H1 (cell line): ENCODE measurements around the gene MAPRE2. TPM values are rescaled to one million over a fixed set of nuclear protein-coding genes. Genes with fewer than 3 reads are reported as not detected.

Source experiments
- CTCF ChIA-PET: fragments of 300-600 bp; sonication (Branson Sonifier 250); formaldehyde crosslinking; loops from one replicate; lab custom pipeline; 2021; ENCODE audit not compliant: partially characterized antibody; lab: Charles Lee
- POLR2A ChIA-PET: fragments of 300-600 bp; sonication (Branson Sonifier 250); formaldehyde crosslinking; loops from one replicate; lab custom pipeline; 2021; ENCODE audit warnings: inconsistent platforms; ENCODE audit not compliant: partially characterized antibody; lab: Charles Lee
- DNase-seq, 2 experiments: peaks; one replicate each; pipeline versions ENCODE4 v3.0.0 to v3.0.0-alpha.2; 2010 to 2022; ENCODE audit warnings: low spot score in 2 of 2, low read depth in 1 of 2, mixed read lengths in 1 of 2
- FAIRE-seq: peaks from 2 replicates; lab custom pipeline; 2011; peaks lifted over from hg19 to GRCh38; lab: Jason Lieb, UNC
- H2AFZ ChIP-seq: 2 replicates; pipeline ENCODE4 v1.8.1; 2012; ENCODE audit warnings: low read length, inconsistent platforms
- H2AK5ac ChIP-seq: 2 replicates; pipeline ENCODE4 v1.6.1; 2013; ENCODE audit warnings: low read depth, low read length
- H2BK120ac ChIP-seq: replicated peaks from 2 replicates; pipeline ENCODE3; 2013; ENCODE audit warnings: low read depth, low read length, inconsistent platforms
- H2BK12ac ChIP-seq: 2 replicates; pipeline ENCODE4 v1.6.1; 2013; ENCODE audit warnings: low read depth, low read length
- H2BK15ac ChIP-seq: 2 replicates; pipeline ENCODE4 v1.6.1; 2013; ENCODE audit warnings: low read length
- H2BK20ac ChIP-seq: 2 replicates; pipeline ENCODE4 v1.6.1; 2013; ENCODE audit warnings: low read length
- H2BK5ac ChIP-seq: 2 replicates; pipeline ENCODE4 v1.6.1; 2013; ENCODE audit warnings: low read depth, low read length
- H3K14ac ChIP-seq: 2 replicates; pipeline ENCODE4 v1.6.1; 2013; ENCODE audit warnings: inconsistent platforms; ENCODE audit not compliant: insufficient read length
- H3K18ac ChIP-seq: 2 replicates; pipeline ENCODE4 v1.6.1; 2013; ENCODE audit warnings: low read length; ENCODE audit errors: extremely low read depth
- H3K23ac ChIP-seq: 2 replicates; pipeline ENCODE4 v1.6.1; 2013; ENCODE audit warnings: inconsistent platforms; ENCODE audit not compliant: insufficient read length
- H3K23me2 ChIP-seq: 2 replicates; pipeline ENCODE4 v1.6.1; 2013; ENCODE audit warnings: low read depth, low read length
- H3K27ac ChIP-seq: 2 replicates; pipeline ENCODE4 v1.6.1; 2011; ENCODE audit warnings: low read depth, low read length, inconsistent platforms
- H3K27me3 ChIP-seq, 4 experiments: replicated peaks in 1 of 4; 1 replicate in 1 of 4; 2 replicates in 3 of 4; pipeline versions ENCODE4 v1.6.1 to v1.8.1; 2011 to 2013; ENCODE audit warnings: low read length in 3 of 4, mild to moderate bottlenecking in 3 of 4, inconsistent platforms in 2 of 4, mixed read lengths in 2 of 4, moderate library complexity in 1 of 4; ENCODE audit not compliant: control insufficient read depth in 3 of 4, insufficient read depth in 3 of 4; ENCODE audit errors: extremely low read depth in 1 of 4
- H3K36me3 ChIP-seq, 4 experiments: 2 replicates each; pipeline versions ENCODE4 v1.6.1 to v1.8.1; 2011 to 2013; ENCODE audit warnings: mild to moderate bottlenecking in 4 of 4, low read length in 3 of 4, moderate library complexity in 2 of 4, control low read depth in 1 of 4, inconsistent platforms in 1 of 4; ENCODE audit not compliant: insufficient read depth in 4 of 4, control insufficient read depth in 2 of 4
- H3K4ac ChIP-seq: replicated peaks from 2 replicates; pipeline ENCODE3; 2013; ENCODE audit warnings: low read length, low read depth, mixed read lengths, inconsistent platforms; ENCODE audit not compliant: insufficient read length
- H3K4me1 ChIP-seq, 4 experiments: replicated peaks in 1 of 4; 1 replicate in 1 of 4; 2 replicates in 3 of 4; pipeline versions ENCODE4 v1.6.1 to v1.8.1; 2011 to 2013; ENCODE audit warnings: low read length in 3 of 4, inconsistent platforms in 2 of 4, mixed read lengths in 1 of 4; ENCODE audit not compliant: insufficient read depth in 4 of 4, control insufficient read depth in 3 of 4
- H3K4me2 ChIP-seq, 2 experiments: 2 replicates each; pipeline versions ENCODE4 v1.6.1 to v1.8.1; 2011 to 2013; ENCODE audit warnings: low read depth in 2 of 2, low read length in 2 of 2, control low read depth in 1 of 2, inconsistent platforms in 1 of 2, mild to moderate bottlenecking in 1 of 2; ENCODE audit not compliant: insufficient read depth in 1 of 2
- H3K4me3 ChIP-seq, 4 experiments: fragments of 200-600, 300-600 bp in 1 of 4; sonication (generic), shearing (Covaris generic), sonication (Bioruptor Twin) in 1 of 4; 2 replicates each; pipeline versions ENCODE4 v1.5.1 to v1.8.1; 2011 to 2016; ENCODE audit warnings: low read length in 4 of 4, low read depth in 3 of 4, control low read depth in 2 of 4, inconsistent platforms in 2 of 4, mild to moderate bottlenecking in 2 of 4, mixed read lengths in 1 of 4, moderate library complexity in 1 of 4; ENCODE audit not compliant: insufficient read depth in 2 of 4; ENCODE audit errors: extremely low read depth in 1 of 4
- H3K56ac ChIP-seq: replicated peaks from 2 replicates; pipeline ENCODE3; 2013; ENCODE audit warnings: low read depth, mild to moderate bottlenecking, mixed read lengths, low read length, inconsistent platforms; ENCODE audit not compliant: insufficient read length
- H3K79me1 ChIP-seq: 2 replicates; pipeline ENCODE4 v1.6.1; 2013; ENCODE audit warnings: low read depth, low read length, control low read depth
- H3K79me2 ChIP-seq, 2 experiments: 2 replicates each; pipeline versions ENCODE4 v1.6.1 to v1.8.1; 2012 to 2013; ENCODE audit warnings: low read length in 2 of 2, mild to moderate bottlenecking in 2 of 2, inconsistent platforms in 1 of 2; ENCODE audit not compliant: insufficient read depth in 2 of 2, control insufficient read depth in 1 of 2
- H3K9ac ChIP-seq, 4 experiments: replicated peaks in 1 of 4; 1 replicate in 1 of 4; 2 replicates in 3 of 4; pipeline versions ENCODE4 v1.6.1 to v1.8.1; 2011 to 2013; ENCODE audit warnings: low read depth in 3 of 4, low read length in 3 of 4, control low read depth in 2 of 4, mild to moderate bottlenecking in 2 of 4, moderate library complexity in 2 of 4, inconsistent platforms in 1 of 4; ENCODE audit errors: extremely low read depth in 1 of 4
- H3K9me3 ChIP-seq, 2 experiments: 2 replicates each; pipeline versions ENCODE4 v1.6.1 to v1.8.1; 2012 to 2013; ENCODE audit warnings: mild to moderate bottlenecking in 2 of 2, moderate library complexity in 2 of 2, control low read depth in 1 of 2, inconsistent platforms in 1 of 2, low read depth in 1 of 2, low read length in 1 of 2, mixed read lengths in 1 of 2; ENCODE audit not compliant: insufficient read depth in 2 of 2
- H4K20me1 ChIP-seq, 2 experiments: replicated peaks in 1 of 2; 2 replicates each; pipeline versions ENCODE3 to v1.8.1; 2011 to 2013; ENCODE audit warnings: inconsistent platforms in 2 of 2, low read length in 2 of 2, mild to moderate bottlenecking in 1 of 2; ENCODE audit not compliant: insufficient read depth in 2 of 2, control insufficient read depth in 1 of 2
- H4K5ac ChIP-seq: 2 replicates; pipeline ENCODE4 v1.6.1; 2013; ENCODE audit warnings: low read length, low read depth, mixed read lengths, inconsistent platforms; ENCODE audit not compliant: insufficient read length
- H4K8ac ChIP-seq: 2 replicates; pipeline ENCODE4 v1.8.0; 2013; ENCODE audit warnings: mild to moderate bottlenecking, moderate library complexity, low read length, inconsistent platforms; ENCODE audit not compliant: insufficient read depth; ENCODE audit errors: extremely low read depth
- H4K91ac ChIP-seq: replicated peaks from 2 replicates; pipeline ENCODE3; 2013; ENCODE audit warnings: low read length, mixed read lengths, inconsistent platforms; ENCODE audit not compliant: insufficient read length
- ATF2 ChIP-seq: IDR thresholded peaks from 2 replicates; pipeline ENCODE4 v1.6.1; 2012; ENCODE audit warnings: low read length, inconsistent platforms
- BRCA1 ChIP-seq: IDR thresholded peaks from 2 replicates; pipeline ENCODE4 v1.6.1; 2012; ENCODE audit warnings: low read depth, low read length, improper control_type of control experiment
- CBX5 ChIP-seq: fragments of 300-800, 300-1000 bp; sonication (generic); IDR thresholded peaks from 2 replicates; pipeline ENCODE4 v1.7.1; 2016; ENCODE audit warnings: antibody characterized with exemption, low read length, low read depth
- GTF2F1 ChIP-seq: IDR thresholded peaks from 2 replicates; pipeline ENCODE4 v1.6.1; 2012; ENCODE audit warnings: low read depth, low read length, improper control_type of control experiment, borderline replicate concordance
- JUND ChIP-seq: IDR thresholded peaks from 2 replicates; pipeline ENCODE4 v1.6.1; 2011; ENCODE audit warnings: mild to moderate bottlenecking, improper control_type of control experiment, low read length
- NRF1 ChIP-seq: IDR thresholded peaks from 2 replicates; pipeline ENCODE4 v1.6.1; 2011; ENCODE audit warnings: mild to moderate bottlenecking, low read depth, low read length, improper control_type of control experiment
- POLR2AphosphoS5 ChIP-seq: IDR thresholded peaks from 2 replicates; pipeline ENCODE4 v1.6.1; 2011; ENCODE audit warnings: low read depth, low read length
- SP2 ChIP-seq: IDR thresholded peaks from 2 replicates; pipeline ENCODE4 v1.6.1; 2012; ENCODE audit warnings: mild to moderate bottlenecking, low read length, inconsistent platforms
- TAF1 ChIP-seq: IDR thresholded peaks from 2 replicates; pipeline ENCODE4 v1.6.1; 2011; ENCODE audit warnings: mild to moderate bottlenecking, low read depth, low read length
- TAF7 ChIP-seq: optimal IDR thresholded peaks from 2 replicates; pipeline ENCODE3; 2011; ENCODE audit warnings: low read depth, mild to moderate bottlenecking, inconsistent platforms, low read length, moderate library complexity, borderline replicate concordance
- WGBS, 2 experiments: shearing (Covaris generic) in 1 of 2; methylation state at CpG; one replicate each; pipeline versions ENCODE4 v1.1.6 to v1.1.7; 2013 to 2015; ENCODE audit warnings: low lambda C conversion rate in 2 of 2, mixed read lengths in 2 of 2, inconsistent platforms in 1 of 2, low coverage in 1 of 2, missing lambda C conversion rate in 1 of 2; ENCODE audit not compliant: insufficient replicate concordance in 2 of 2, insufficient coverage in 1 of 2, insufficient read length in 1 of 2; ENCODE audit errors: extremely low coverage in 1 of 2, missing lambda C conversion rate in 1 of 2; 5-methylcytosine and 5-hydroxymethylcytosine counted together
- polyA plus RNA-seq, 7 experiments: library from polyadenylated mRNA; depleted of rRNA in 3 of 7; stranded (reverse) in 5 of 7; unstranded in 2 of 7; fragments of >200 nt in 5 of 7; fragments of 200-250 nt in 2 of 7; gene quantifications; 1 replicate in 5 of 7; 2 replicates in 1 of 7; 4 replicates in 1 of 7; pipeline versions ENCODE4 v1.2.1 to v1.2.3, GENCODE V29; 2011 to 2013; ENCODE audit warnings: missing spikeins in 2 of 7, mixed read lengths in 2 of 7
- total RNA-seq: library from RNA; stranded (reverse); fragmentation: NEBNext Ultra II Directional; extraction: Animal tissue kit (Norgen Biotek cat#: 25700); gene quantifications from 2 replicates; pipeline ENCODE4 v1.2.1, GENCODE V29; 2021

MAPRE2 gene
- total and polyA plus RNA-seq, 2 of the 8 experiments (the other 6 are each of a cell fraction or from before 2014, with no cell fraction given): 32.6 to 33.1 TPM

GRCh38 chr18:35027206-35027605 lies 14.0 kb upstream of the MAPRE2 start:
- no peak overlapping the region for H3K27ac ChIP-seq
- no peak overlapping the region for H2AFZ ChIP-seq
- H3K4me2 ChIP-seq: no peak overlapping the region
- H3K4me1 ChIP-seq: peaks cover 0 to 7% (median 0%) of the 10 kb centered on the region in 4 experiments; a peak in 2 of 7 replicates
- H3K23ac ChIP-seq: no peak overlapping the region
- ChIA-PET POLR2A (no interaction called here), CTCF (interaction anchor here (1.1 to 7.1 kb wide), 14 partner anchors 11 to 315 kb away, joined by 3 to 80 read pairs (median 8); partner anchors contain the start of gene MAPRE2)
- no peak overlapping the region for H4K8ac ChIP-seq
- no peak overlapping the region for H2BK5ac ChIP-seq
- H3K36me3 ChIP-seq: no peaks in the 10 kb centered on the region
- H3K27me3 ChIP-seq: no peaks in the 10 kb centered on the region
- no peak overlapping the region for H3K4me3 ChIP-seq
- H3K9me3 ChIP-seq: no peaks in the 10 kb centered on the region
- no peaks in the 10 kb centered on the region for H3K79me1 ChIP-seq
- no peak overlapping the region for H2AK5ac ChIP-seq
- H4K5ac ChIP-seq: no peak overlapping the region
- no peak for TF ChIP-seq SP2
- no peak for TF ChIP-seq BRCA1
- TF ChIP-seq JUND: no peak
- TF ChIP-seq POLR2AphosphoS5: no peak
- TF ChIP-seq TAF1: no peak
- no peak for TF ChIP-seq NRF1
- no peak for TF ChIP-seq CBX5
- no peak for TF ChIP-seq ATF2
- no peak for TF ChIP-seq TAF7
- no peak for TF ChIP-seq GTF2F1
- H3K23me2 ChIP-seq: no peaks in the 10 kb centered on the region
- DNase-seq (no peak), FAIRE-seq (no peak)
- H3K79me2 ChIP-seq: no peaks in the 10 kb centered on the region
- H2BK15ac ChIP-seq: no peak overlapping the region
- H3K14ac ChIP-seq: no peak overlapping the region
- H3K56ac ChIP-seq: no peak overlapping the region
- no peak overlapping the region for H3K9ac ChIP-seq
- H4K20me1 ChIP-seq: no peaks in the 10 kb centered on the region
- WGBS, 2 experiments: 82% methylated on average over 1 of the region's 1 CpG; no CpG with 5 or more reads in 1 of the 2 experiments
- no peak overlapping the region for H3K4ac ChIP-seq
- H2BK120ac ChIP-seq: no peak overlapping the region
- no peak overlapping the region for H3K18ac ChIP-seq
- no peak overlapping the region for H4K91ac ChIP-seq
- no peak overlapping the region for H2BK20ac ChIP-seq
- no peak overlapping the region for H2BK12ac ChIP-seq
